HG03354 (cell line): ENCODE data around the gene BIVM.

Experiments used
- ATAC-seq: cut with Tn5 transposase; IDR thresholded peaks from one replicate; pipeline ENCODE4 v1.9.1; 2021; ENCODE audit warnings: mild to moderate bottlenecking; ENCODE audit not compliant: unreplicated experiment, poor library complexity, severe bottlenecking

The BIVM gene

DNA sequence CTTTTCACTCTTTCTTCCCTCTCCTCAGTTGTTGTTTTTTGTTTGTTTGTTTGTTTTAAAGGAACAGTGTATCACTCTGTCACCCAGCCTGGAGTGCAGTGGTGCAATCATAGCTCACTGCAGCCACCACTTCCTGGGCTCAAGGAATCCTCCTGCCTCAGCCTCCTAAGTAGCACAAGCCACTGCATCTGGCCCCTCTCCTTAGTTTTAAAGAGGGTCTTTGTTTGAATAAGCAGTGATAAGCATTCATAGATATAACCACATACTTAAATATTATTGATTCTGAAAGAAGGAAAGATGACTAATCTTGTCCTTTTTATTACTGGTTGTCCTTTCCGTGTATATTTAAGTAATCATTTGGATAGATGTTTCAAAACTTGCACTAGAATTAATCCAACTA is 73.6 kb downstream of the BIVM start:
- no peak for ATAC-seq

- no peak for ATAC-seq
Measured at GRCh38 chr13:102873653-102874052, 74.7 kb downstream of the BIVM start.

DNA sequence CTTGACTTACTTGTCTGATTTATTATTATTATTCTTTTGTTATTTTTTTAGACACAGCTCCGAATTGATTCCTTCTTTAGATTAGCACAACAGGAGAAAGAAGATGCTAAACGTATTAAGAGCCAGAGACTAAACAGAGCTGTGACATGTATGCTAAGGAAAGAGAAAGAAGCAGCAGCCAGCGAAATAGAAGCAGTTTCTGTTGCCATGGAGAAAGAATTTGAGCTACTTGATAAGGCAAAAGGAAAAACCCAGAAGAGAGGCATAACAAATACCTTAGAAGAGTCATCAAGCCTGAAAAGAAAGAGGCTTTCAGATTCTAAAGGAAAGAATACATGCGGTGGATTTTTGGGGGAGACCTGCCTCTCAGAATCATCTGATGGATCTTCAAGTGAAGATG is 76.3 kb downstream of the BIVM start:
- ATAC-seq: no peak

DNA sequence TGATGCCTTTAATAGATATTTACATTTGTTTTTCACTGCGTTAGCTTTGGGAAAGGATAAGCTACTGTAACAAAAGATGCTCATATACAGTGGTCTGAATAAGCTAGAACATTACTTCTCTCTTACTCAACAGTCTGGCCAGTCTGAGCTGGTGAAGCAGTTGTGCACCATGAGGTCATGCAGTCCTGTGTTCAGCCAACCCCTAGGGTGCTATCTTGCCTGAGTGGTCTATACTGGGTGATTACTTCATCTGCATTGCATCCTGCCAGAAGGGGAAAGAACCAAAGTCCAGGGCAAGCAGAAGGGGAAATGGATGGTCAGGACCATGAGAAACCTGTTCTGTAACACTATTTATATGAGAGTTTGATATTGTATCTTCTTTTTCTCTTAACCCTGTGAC is 78.4 kb downstream of the BIVM start:
- no peak for ATAC-seq

DNA sequence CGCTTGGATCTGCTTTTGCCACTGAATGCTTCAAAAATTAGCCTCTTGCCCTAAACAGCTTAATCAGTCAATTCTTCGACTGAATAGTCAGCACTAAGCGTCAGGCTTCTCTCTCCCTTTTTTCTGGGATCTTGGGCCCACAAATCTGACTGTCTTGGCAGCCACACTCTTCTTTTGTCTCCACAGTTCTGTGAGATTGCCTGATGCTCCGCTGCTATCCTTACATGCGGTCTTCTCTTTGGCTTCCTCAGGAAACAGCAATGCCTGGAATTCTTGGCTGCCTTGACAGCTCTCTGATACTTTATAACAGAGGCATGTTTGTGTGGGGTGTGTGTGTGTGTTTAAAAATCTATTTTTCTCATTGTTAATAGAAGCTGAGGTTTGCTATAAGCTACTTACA is 79.6 kb downstream of the BIVM start:
- no peak for ATAC-seq

- ATAC-seq: no peak
Measured at GRCh38 chr13:102879793-102880499, 81.0 kb downstream of the BIVM start.

DNA sequence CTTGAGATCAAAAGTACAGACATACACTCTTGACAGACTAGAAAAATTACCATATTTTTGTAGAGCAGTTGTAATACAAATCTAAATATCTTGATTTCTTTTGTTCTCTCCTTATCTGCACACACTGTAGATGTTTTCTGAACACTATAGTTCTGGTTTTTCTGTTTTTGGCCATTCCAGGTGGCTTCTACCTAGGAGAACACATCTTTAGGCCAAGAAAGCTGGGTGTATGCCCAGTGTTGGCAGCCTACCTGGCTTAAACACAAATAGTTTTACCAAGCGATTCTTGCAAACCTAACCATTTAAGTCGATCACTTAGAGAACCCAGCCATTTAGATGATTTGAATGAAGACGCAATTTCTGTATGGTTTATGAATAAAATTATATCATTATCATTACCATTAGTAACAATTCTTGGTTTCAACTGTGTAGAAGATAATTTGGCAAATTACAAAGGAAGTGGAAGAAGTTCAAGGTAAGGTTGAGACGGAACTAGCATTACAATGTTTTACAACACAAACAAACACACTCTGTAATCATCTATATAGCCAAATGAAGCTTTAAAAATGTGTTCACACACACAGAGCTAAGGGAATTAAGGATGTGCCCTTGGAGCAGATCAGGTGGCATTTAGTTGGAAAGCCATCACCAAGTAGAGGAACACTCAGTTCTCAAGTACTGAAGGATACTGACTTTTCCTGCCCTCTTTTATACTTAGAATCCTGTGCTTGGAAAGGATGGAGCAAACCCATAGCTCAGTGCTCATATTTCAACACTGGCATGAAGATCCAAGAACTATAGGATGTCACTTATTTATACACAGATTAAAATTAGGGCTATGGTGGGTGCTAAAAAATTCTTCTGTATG is 83.1 kb downstream of the BIVM start:
- ATAC-seq: no peak
